ENCODE data around the gene ANKS1B. TPM values are rescaled to one million over a fixed set of nuclear protein-coding genes. Genes with fewer than 3 reads are reported as not detected.
"Not testable (repeated sequence)": the region's sequence is repeated elsewhere in the genome, so short reads cannot be mapped to it uniquely, and the experiment has no call there.

ANKS1B gene
- total RNA-seq, 2 donors from 2014 or later = 45.5 to 65.9 TPM

DNA sequence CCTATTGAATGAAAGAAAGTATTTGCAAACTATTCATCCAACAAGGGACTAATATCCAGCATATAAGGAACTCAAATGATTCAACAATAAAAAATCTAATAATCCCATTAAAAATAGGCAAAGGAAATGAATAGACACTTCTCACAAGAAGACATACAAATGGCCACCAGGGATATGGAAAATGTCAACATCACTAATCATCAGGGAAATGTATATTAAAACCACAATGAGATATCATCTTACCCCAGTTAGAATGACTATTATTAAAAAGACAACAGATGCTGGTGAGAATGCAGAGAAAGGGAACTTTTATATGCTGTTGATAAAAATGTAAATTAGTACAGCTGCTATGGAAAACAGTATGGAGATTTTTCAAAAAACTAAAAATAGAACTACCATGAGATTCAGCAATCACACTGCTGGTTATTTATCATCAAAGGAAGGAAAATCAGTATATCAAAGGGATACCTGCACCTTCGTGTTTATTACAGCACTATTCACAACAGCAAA, 247.9 kb downstream of the ANKS1B start:
- no peaks in the 10 kb centered on the region for H3K4me1 ChIP-seq (ENCODE audit: control insufficient read depth in 1 of 2, low read depth in 2 of 2)
- DNase-seq (ENCODE audit: low spot score) (no peak), ATAC-seq (ENCODE audit: insufficient number of reproducible peaks, low FRiP score, low read depth) (no peak)
- H3K4me3 ChIP-seq = no peak overlapping the region
- TF ChIP-seq, protein P1, sequence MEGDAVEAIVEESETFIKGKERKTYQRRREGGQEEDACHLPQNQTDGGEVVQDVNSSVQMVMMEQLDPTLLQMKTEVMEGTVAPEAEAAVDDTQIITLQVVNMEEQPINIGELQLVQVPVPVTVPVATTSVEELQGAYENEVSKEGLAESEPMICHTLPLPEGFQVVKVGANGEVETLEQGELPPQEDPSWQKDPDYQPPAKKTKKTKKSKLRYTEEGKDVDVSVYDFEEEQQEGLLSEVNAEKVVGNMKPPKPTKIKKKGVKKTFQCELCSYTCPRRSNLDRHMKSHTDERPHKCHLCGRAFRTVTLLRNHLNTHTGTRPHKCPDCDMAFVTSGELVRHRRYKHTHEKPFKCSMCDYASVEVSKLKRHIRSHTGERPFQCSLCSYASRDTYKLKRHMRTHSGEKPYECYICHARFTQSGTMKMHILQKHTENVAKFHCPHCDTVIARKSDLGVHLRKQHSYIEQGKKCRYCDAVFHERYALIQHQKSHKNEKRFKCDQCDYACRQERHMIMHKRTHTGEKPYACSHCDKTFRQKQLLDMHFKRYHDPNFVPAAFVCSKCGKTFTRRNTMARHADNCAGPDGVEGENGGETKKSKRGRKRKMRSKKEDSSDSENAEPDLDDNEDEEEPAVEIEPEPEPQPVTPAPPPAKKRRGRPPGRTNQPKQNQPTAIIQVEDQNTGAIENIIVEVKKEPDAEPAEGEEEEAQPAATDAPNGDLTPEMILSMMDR (IDR thresholded peaks at IDR 0.05) = no peak
- H3K36me3 ChIP-seq = no peaks in the 10 kb centered on the region
- H3K27ac ChIP-seq = no peak overlapping the region
- no peaks in the 10 kb centered on the region for H3K27me3 ChIP-seq (replicated peaks; ENCODE audit: insufficient read depth)
- no peaks in the 10 kb centered on the region for H3K9me3 ChIP-seq

DNA sequence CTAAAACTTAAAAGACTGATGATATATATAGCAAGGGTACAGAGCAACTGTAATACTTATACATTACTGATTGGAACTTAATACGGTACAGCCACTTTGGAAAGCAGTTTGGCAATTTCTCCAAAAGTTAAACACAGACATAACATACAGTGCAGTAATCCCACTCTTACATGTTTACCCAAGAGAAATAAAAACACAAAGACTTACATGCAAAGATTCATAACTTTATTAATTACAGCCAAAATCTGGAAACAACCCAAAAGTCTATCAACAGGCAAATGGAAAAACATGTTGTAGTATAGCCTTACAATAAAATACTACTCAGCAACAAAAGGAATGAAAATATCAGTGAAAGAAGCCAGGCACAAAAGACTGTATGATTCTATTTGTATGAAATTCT, 252.6 kb downstream of the ANKS1B start:
- H3K4me1 ChIP-seq (ENCODE audit: control insufficient read depth in 1 of 2, low read depth in 2 of 2) = no peaks in the 10 kb centered on the region
- H3K27me3 ChIP-seq (replicated peaks; ENCODE audit: insufficient read depth) = no peaks in the 10 kb centered on the region
- H3K36me3 ChIP-seq = no peaks in the 10 kb centered on the region
- TF ChIP-seq, protein P1 (IDR thresholded peaks at IDR 0.05) = no peak
- ATAC-seq (ENCODE audit: insufficient number of reproducible peaks, low FRiP score, low read depth) = no peak
- peaks cover 3% of the 10 kb centered on the region for H3K9me3 ChIP-seq
- no peak for DNase-seq (ENCODE audit: low spot score)
- no peak overlapping the region for H3K4me3 ChIP-seq
- no peak overlapping the region for H3K27ac ChIP-seq

DNA sequence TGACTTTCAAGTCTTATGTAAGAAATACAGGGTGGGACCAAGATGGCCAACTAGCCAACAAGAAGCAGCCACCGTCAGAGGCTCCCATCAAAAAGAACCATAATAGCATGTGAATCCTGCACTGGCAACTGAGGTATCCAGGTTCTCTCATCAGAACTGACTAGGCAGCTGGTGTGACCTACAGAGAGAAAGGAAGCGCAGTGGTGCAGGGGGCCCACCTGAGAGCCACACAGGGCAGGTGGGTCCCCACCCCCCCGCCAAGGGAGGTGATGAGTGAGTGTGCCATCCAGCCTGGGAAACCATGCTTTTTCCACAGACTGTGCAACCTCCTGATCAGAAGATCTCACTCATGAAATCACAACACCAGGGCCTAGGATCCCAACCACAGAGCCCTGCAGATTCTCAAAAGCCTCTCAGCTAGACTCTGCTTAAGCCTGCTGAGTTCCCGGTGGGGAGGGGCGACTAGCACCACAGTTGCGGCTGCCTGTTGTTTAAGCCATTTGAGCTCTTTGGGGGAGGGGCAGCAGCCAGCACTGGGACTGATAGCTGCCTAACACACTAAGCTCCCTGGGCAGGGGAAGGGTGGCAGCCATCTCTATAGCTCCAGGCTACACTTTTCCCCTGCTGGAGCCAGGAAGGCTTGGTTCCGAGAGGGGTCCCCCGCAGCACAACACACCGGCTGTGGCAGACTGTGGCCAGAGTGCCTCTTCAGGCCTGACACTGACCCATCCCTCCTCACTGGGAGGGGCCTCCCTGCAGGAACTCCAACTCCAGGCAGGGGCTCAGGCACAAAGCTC, 261.8 kb downstream of the ANKS1B start:
- Histone ChIP-seq H3K4me3 (no peak overlapping the region), H3K27me3 (replicated peaks; ENCODE audit: insufficient read depth) (no peaks in the 10 kb centered on the region), H3K9me3 (no peaks in the 10 kb centered on the region), H3K36me3 (no peaks in the 10 kb centered on the region), H3K27ac (no peak overlapping the region), H3K4me1 (ENCODE audit: control insufficient read depth in 1 of 2, low read depth in 2 of 2) (no peaks in the 10 kb centered on the region)
- DNase-seq (ENCODE audit: low spot score) (no peak), ATAC-seq (ENCODE audit: insufficient number of reproducible peaks, low FRiP score, low read depth) (no peak)
- TF ChIP-seq, protein P1 (IDR thresholded peaks at IDR 0.05) = no peak

DNA sequence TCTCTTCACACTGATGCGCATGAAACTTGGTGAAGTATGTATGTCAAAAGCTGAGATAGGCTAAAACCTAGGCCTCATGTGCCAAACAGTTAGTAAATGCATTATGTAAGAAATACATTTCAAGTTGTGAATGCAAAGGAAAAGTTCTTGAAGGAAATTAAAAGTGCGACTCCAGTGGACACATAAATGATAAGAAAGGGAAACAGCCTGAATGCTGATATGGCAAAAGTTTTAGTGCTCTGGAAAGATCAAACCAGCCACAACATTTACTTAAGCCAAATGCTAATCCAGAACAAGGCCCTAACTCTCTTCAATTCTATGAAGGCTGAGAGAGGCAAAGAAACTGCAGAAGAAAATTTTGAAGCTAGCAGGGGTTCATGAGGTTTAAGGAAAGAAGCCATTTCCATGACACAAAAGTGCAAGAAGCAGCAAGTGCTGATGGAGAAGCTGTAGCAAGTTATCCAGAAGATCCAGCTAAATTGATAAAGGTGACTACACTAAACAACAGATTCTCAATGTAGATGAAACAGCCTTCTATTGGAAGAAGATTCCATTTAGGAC, 262.9 kb downstream of the ANKS1B start:
- no peak for ATAC-seq (ENCODE audit: insufficient number of reproducible peaks, low FRiP score, low read depth)
- Histone ChIP-seq H3K27ac (no peak overlapping the region), H3K36me3 (no peaks in the 10 kb centered on the region), H3K27me3 (replicated peaks; ENCODE audit: insufficient read depth) (no peaks in the 10 kb centered on the region), H3K4me3 (no peak overlapping the region), H3K9me3 (no peaks in the 10 kb centered on the region), H3K4me1 (ENCODE audit: control insufficient read depth in 1 of 2, low read depth in 2 of 2) (no peaks in the 10 kb centered on the region)
- no peak for DNase-seq (ENCODE audit: low spot score)
- TF ChIP-seq, protein P1 (IDR thresholded peaks at IDR 0.05) = no peak

DNA sequence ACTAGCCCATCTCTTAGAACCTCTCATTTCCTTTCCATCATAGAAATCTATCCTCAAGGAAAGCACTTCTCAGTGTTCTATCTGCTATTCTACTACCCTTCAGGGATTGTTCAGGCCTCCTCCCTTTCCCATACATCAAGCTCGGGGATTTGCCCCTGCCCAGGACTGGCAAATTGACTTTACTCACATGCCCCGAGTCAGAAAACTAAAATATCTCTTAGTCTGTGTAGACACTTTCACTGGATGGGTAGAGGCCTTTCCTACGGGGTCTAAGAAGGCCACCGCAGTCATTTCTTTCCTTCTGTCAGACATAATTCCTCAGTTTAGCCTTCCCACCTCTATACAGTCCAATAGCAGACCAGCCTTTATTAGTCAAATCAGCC, 264.7 kb downstream of the ANKS1B start:
- ATAC-seq (ENCODE audit: insufficient number of reproducible peaks, low FRiP score, low read depth); H3K9me3 ChIP-seq; DNase-seq (ENCODE audit: low spot score); H3K36me3 ChIP-seq; H3K27ac ChIP-seq; H3K4me1 ChIP-seq (ENCODE audit: control insufficient read depth in 1 of 2, low read depth in 2 of 2); H3K4me3 ChIP-seq; H3K27me3 ChIP-seq (replicated peaks; ENCODE audit: insufficient read depth): not testable (repeated sequence)

DNA sequence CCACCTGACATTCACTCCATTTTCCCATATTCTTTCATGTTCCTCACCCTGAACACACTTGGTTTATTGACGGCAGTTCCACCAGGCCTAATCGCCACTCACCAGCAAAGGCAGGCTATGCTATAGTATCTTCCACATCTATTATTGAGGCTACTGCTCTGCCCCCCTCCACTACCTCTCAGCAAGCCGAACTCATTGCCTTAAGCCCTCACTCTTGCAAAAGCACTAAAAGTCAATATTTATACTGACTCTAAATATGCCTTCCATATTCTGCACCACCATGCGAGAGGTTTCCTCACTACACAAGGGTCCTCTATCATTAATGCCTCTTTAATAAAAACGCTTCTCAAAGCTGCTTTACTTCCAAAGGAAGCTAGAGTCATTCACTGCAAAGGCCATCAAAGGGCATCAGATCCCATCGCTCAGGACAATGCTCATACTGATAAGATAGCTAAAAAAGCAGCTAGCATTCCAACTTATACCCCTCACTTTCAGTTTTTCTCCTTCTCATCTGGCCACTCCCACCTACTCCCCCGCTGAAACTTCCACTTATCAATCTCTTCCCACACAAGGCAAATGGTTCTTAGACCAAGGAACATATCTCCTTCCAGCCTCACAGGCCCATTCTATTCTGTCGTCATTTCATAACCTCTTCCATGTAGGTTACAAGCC, 265.2 kb downstream of the ANKS1B start:
- not testable (repeated sequence) for H3K9me3 ChIP-seq; H3K27ac ChIP-seq; ATAC-seq (ENCODE audit: insufficient number of reproducible peaks, low FRiP score, low read depth); H3K4me3 ChIP-seq; DNase-seq (ENCODE audit: low spot score); H3K27me3 ChIP-seq (replicated peaks; ENCODE audit: insufficient read depth); H3K4me1 ChIP-seq (ENCODE audit: control insufficient read depth in 1 of 2, low read depth in 2 of 2); H3K36me3 ChIP-seq

DNA sequence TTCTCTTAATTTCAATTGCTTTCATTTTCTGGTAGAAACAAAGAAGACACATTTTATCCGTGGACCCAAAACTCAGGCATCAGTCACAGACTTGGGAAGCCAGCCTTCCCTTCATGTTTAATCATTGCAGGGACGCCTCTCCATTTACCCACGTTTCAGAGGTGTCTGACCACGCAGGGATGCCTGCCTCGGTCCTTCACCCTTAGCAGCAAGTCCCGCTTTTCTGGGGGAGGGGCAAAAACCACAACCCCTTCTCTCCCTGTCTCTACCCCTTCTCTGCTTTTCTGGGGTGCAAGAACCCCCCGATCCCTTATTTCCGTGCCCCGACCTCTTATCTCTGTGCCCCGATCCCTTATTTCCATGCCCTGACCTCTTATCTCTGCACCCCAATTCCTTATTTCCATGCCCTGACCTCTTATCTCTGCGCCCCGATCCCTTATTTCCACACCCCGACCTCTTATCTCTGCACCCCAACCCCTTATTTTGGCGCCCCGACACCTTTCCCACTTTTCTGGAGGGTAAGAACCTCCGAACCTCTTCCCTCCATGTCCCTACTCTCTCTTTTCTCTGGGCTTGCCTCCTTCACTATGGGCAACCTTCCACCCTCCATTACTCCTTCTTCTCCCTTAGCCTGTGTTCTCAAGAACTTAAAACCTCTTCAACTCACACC, 268.8 kb downstream of the ANKS1B start:
- H3K4me3 ChIP-seq; H3K27ac ChIP-seq; ATAC-seq (ENCODE audit: insufficient number of reproducible peaks, low FRiP score, low read depth); H3K4me1 ChIP-seq (ENCODE audit: control insufficient read depth in 1 of 2, low read depth in 2 of 2); H3K27me3 ChIP-seq (replicated peaks; ENCODE audit: insufficient read depth); DNase-seq (ENCODE audit: low spot score); H3K36me3 ChIP-seq: not testable (repeated sequence)
- H3K9me3 ChIP-seq = peaks cover 16% of the 10 kb centered on the region

DNA sequence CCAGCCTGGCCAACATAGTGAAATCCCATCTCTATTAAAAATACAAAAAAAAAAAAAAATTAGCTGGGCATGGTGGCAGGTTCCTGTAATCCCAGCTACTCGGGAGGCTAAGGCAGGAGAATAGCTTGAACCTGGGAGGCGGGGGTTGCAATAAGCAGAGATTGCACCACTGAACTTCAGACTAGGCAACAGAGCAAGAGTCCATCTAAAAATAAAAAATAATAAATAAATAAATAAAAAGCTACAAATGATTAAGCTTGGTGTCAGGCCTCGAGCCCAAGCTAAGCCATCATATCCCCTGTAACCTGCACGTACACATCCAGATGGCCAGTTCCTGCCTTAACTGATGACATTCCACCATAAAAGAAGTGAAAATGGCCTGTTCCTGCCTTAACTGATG, 269.8 kb downstream of the ANKS1B start:
- not testable (repeated sequence) for H3K27me3 ChIP-seq (replicated peaks; ENCODE audit: insufficient read depth); H3K36me3 ChIP-seq; DNase-seq (ENCODE audit: low spot score); H3K4me3 ChIP-seq; H3K27ac ChIP-seq; ATAC-seq (ENCODE audit: insufficient number of reproducible peaks, low FRiP score, low read depth); H3K4me1 ChIP-seq (ENCODE audit: control insufficient read depth in 1 of 2, low read depth in 2 of 2)
- H3K9me3 ChIP-seq = peaks cover 16% of the 10 kb centered on the region
